Measurements from ENCODE around the gene DDX10.

Gene DDX10

DNA sequence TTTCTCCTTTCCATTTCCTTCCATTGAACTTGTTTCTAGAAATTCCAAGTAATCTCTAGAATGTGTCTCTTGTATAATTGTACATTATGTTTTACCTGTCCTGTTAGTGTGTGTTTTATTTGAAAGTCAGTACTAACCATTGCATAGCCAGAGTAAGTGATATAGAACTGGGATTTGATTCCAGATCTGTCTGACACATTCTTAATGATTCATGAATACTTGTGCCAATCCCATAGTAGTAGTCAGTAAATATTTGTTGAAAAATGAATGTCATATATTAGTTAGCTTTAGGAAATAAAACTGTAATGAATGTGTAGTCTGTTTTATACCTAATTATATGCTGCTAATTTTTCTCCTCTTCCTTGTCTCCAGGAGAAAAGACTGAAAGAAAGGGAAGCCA, 186.9 kb downstream of the DDX10 start:
- Histone ChIP-seq H3K79me2 (ENCODE audit: control insufficient read depth, insufficient read depth, low read length, unreplicated experiment) (no peaks in the 10 kb centered on the region), H3K4me3 (ENCODE audit: low read depth, low read length) (no peak overlapping the region)

DNA sequence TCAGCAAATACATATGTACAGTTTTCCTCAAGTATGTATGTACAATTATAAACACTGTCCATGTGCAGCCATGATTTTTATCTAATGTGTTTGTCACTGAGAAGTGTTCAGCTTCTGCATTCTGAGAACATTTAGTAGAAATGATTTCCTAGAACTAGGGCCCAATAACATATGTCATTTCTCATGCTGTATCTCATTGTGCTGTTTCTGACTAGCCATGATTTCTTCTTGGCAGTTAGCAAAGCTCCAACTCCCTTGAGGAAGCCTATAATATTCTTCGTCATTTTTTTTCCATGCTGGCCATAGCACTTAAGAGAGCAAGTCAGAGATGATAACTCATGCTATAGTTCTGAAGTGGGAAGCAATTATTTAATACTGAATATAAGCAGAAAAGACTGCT, 187.8 kb downstream of the DDX10 start:
- Histone ChIP-seq H3K79me2 (ENCODE audit: control insufficient read depth, insufficient read depth, low read length, unreplicated experiment) (no peaks in the 10 kb centered on the region), H2AFZ (ENCODE audit: low read length, unreplicated experiment) (no peak overlapping the region), H3K27ac (ENCODE audit: low read depth, low read length) (no peak overlapping the region), H3K36me3 (ENCODE audit: insufficient read depth, low read length) (no peaks in the 10 kb centered on the region), H3K4me1 (ENCODE audit: control insufficient read depth, insufficient read depth, low read length, unreplicated experiment) (peaks cover 10% of the 10 kb centered on the region), H3K4me3 (ENCODE audit: low read depth, low read length) (no peak overlapping the region), H3K27me3 (ENCODE audit: insufficient read depth, low read length) (no peaks in the 10 kb centered on the region)

More for the DNA sequence above, 186.9 kb downstream of the DDX10 start:
- Histone ChIP-seq H3K27ac (ENCODE audit: low read depth, low read length) (no peak overlapping the region), H3K4me1 (ENCODE audit: control insufficient read depth, insufficient read depth, low read length, unreplicated experiment) (peaks cover 10% of the 10 kb centered on the region), H3K36me3 (ENCODE audit: insufficient read depth, low read length) (no peaks in the 10 kb centered on the region), H3K27me3 (ENCODE audit: insufficient read depth, low read length) (no peaks in the 10 kb centered on the region), H2AFZ (ENCODE audit: low read length, unreplicated experiment) (no peak overlapping the region)

GRCh38 chr11:108853151-108853550, 188.3 kb downstream of the DDX10 start:
- no peak overlapping the region for H3K4me3 ChIP-seq (ENCODE audit: low read depth, low read length)
- no peak overlapping the region for H3K27ac ChIP-seq (ENCODE audit: low read depth, low read length)

DNA sequence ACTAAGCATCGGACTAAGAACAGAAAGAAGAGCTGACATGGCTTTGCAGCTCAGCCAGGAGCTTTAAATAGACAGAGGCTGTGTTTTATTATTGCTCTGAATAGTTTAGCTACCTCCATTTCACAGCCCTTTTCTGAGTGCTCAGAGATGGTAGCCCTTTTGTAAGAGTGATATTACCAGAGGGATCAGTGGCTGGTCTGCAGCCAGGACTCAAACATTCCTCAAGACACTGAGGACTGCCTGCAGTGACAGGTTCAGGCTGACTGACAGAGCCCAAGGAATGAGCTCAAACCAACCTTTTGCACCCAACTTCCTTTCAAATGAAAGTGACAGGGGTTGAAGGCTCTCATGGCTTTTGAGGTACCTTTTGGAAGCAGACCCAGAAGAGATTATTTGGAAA, 189.0 kb downstream of the DDX10 start:
- Histone ChIP-seq H3K79me2 (ENCODE audit: control insufficient read depth, insufficient read depth, low read length, unreplicated experiment) (no peaks in the 10 kb centered on the region), H3K27me3 (ENCODE audit: insufficient read depth, low read length) (no peaks in the 10 kb centered on the region), H2AFZ (ENCODE audit: low read length, unreplicated experiment) (no peak overlapping the region), H3K36me3 (ENCODE audit: insufficient read depth, low read length) (no peaks in the 10 kb centered on the region), H3K4me1 (ENCODE audit: control insufficient read depth, insufficient read depth, low read length, unreplicated experiment) (peaks cover 10% of the 10 kb centered on the region), H3K27ac (ENCODE audit: low read depth, low read length) (peak overlapping the region; percentile 7; the same call in 1 of the 2 replicates), H3K4me3 (ENCODE audit: low read depth, low read length) (peak overlapping the region; percentile 71)

More at GRCh38 chr11:108853151-108853550, 188.3 kb downstream of the DDX10 start:
- H3K36me3 ChIP-seq (ENCODE audit: insufficient read depth, low read length), result no peaks in the 10 kb centered on the region
- no peaks in the 10 kb centered on the region for H3K79me2 ChIP-seq (ENCODE audit: control insufficient read depth, insufficient read depth, low read length, unreplicated experiment)
- H3K4me1 ChIP-seq (ENCODE audit: control insufficient read depth, insufficient read depth, low read length, unreplicated experiment), result peaks cover 10% of the 10 kb centered on the region
- H2AFZ ChIP-seq (ENCODE audit: low read length, unreplicated experiment), result no peak overlapping the region
- no peaks in the 10 kb centered on the region for H3K27me3 ChIP-seq (ENCODE audit: insufficient read depth, low read length)

DNA sequence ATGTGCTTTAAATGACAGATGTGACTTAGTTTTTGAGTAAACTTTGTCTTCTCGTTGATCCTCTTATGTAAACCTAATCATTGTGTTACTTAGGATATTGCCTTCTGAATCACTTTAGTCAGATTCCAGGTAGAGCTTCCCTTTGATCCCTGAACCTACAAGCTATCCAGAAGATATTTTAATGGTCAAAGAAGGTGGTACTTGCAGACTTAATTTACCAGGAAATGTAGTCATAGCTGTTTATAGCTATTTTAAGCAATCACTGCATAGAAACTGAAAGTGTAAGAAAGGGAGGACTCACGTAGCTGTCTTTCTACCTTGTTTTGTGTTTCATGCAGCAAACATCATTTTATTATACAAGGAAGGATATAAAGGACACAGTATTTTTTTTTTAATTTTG, 189.5 kb downstream of the DDX10 start:
- no peak overlapping the region for H2AFZ ChIP-seq (ENCODE audit: low read length, unreplicated experiment)
- H3K27me3 ChIP-seq (ENCODE audit: insufficient read depth, low read length), result no peaks in the 10 kb centered on the region
- no peaks in the 10 kb centered on the region for H3K79me2 ChIP-seq (ENCODE audit: control insufficient read depth, insufficient read depth, low read length, unreplicated experiment)
- H3K36me3 ChIP-seq (ENCODE audit: insufficient read depth, low read length), result no peaks in the 10 kb centered on the region
- H3K4me1 ChIP-seq (ENCODE audit: control insufficient read depth, insufficient read depth, low read length, unreplicated experiment), result peaks cover 10% of the 10 kb centered on the region
- peak overlapping the region; percentile 71 for H3K4me3 ChIP-seq (ENCODE audit: low read depth, low read length)
- peak overlapping the region; percentile 7; the same call in 1 of the 2 replicates for H3K27ac ChIP-seq (ENCODE audit: low read depth, low read length)

GRCh38 chr11:108857382-108857781, 192.5 kb downstream of the DDX10 start:
- Histone ChIP-seq H2AFZ (ENCODE audit: low read length, unreplicated experiment) (no peak overlapping the region), H3K27me3 (ENCODE audit: insufficient read depth, low read length) (no peaks in the 10 kb centered on the region), H3K4me1 (ENCODE audit: control insufficient read depth, insufficient read depth, low read length, unreplicated experiment) (peaks cover 10% of the 10 kb centered on the region)

DNA sequence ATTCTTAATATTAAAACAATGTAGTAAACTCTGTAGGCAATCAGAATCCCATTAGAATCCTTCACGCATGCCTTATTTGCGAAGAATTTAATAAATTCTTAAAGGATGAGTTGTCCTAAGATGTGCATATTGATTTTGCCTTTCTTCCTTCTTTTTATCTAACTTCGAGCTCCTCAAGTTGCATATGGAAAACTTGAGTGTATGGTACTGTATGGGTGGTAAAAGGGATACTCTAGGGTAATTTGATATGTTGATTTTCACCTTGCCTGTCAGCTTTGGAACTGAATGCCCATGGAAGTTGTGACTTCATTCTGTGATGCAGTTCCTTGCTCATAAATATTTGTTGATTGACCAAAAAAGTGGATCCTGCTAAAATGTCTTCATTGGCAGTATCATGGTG, 193.8 kb downstream of the DDX10 start:
- Histone ChIP-seq H3K27ac (ENCODE audit: low read depth, low read length) (no peak overlapping the region), H3K4me1 (ENCODE audit: control insufficient read depth, insufficient read depth, low read length, unreplicated experiment) (peaks cover 8% of the 10 kb centered on the region), H3K36me3 (ENCODE audit: insufficient read depth, low read length) (no peaks in the 10 kb centered on the region), H2AFZ (ENCODE audit: low read length, unreplicated experiment) (no peak overlapping the region), H3K27me3 (ENCODE audit: insufficient read depth, low read length) (no peaks in the 10 kb centered on the region), H3K79me2 (ENCODE audit: control insufficient read depth, insufficient read depth, low read length, unreplicated experiment) (no peaks in the 10 kb centered on the region), H3K4me3 (ENCODE audit: low read depth, low read length) (no peak overlapping the region)

More at GRCh38 chr11:108857382-108857781, 192.5 kb downstream of the DDX10 start:
- Histone ChIP-seq H3K27ac (ENCODE audit: low read depth, low read length) (no peak overlapping the region), H3K79me2 (ENCODE audit: control insufficient read depth, insufficient read depth, low read length, unreplicated experiment) (no peaks in the 10 kb centered on the region), H3K4me3 (ENCODE audit: low read depth, low read length) (no peak overlapping the region), H3K36me3 (ENCODE audit: insufficient read depth, low read length) (no peaks in the 10 kb centered on the region)

GRCh38 chr11:108859510-108859909, 194.6 kb downstream of the DDX10 start:
- Histone ChIP-seq H3K27me3 (ENCODE audit: insufficient read depth, low read length) (no peaks in the 10 kb centered on the region), H3K4me1 (ENCODE audit: control insufficient read depth, insufficient read depth, low read length, unreplicated experiment) (no peaks in the 10 kb centered on the region), H3K79me2 (ENCODE audit: control insufficient read depth, insufficient read depth, low read length, unreplicated experiment) (no peaks in the 10 kb centered on the region)

GRCh38 chr11:108863528-108863927, 198.7 kb downstream of the DDX10 start:
- H3K36me3 ChIP-seq (ENCODE audit: insufficient read depth, low read length), result no peaks in the 10 kb centered on the region
- H3K27ac ChIP-seq (ENCODE audit: low read depth, low read length), result no peak overlapping the region
- H3K4me1 ChIP-seq (ENCODE audit: control insufficient read depth, insufficient read depth, low read length, unreplicated experiment), result peaks cover 7% of the 10 kb centered on the region
- H2AFZ ChIP-seq (ENCODE audit: low read length, unreplicated experiment), result no peak overlapping the region
- H3K27me3 ChIP-seq (ENCODE audit: insufficient read depth, low read length), result no peaks in the 10 kb centered on the region
- no peak overlapping the region for H3K4me3 ChIP-seq (ENCODE audit: low read depth, low read length)
- peaks cover 4% of the 10 kb centered on the region for H3K79me2 ChIP-seq (ENCODE audit: control insufficient read depth, insufficient read depth, low read length, unreplicated experiment)

More at GRCh38 chr11:108859510-108859909, 194.6 kb downstream of the DDX10 start:
- no peak overlapping the region for H3K27ac ChIP-seq (ENCODE audit: low read depth, low read length)
- H2AFZ ChIP-seq (ENCODE audit: low read length, unreplicated experiment), result no peak overlapping the region
- no peak overlapping the region for H3K4me3 ChIP-seq (ENCODE audit: low read depth, low read length)
- no peaks in the 10 kb centered on the region for H3K36me3 ChIP-seq (ENCODE audit: insufficient read depth, low read length)

GRCh38 chr11:108865406-108865805, 200.5 kb downstream of the DDX10 start:
- Histone ChIP-seq H3K4me1 (ENCODE audit: control insufficient read depth, insufficient read depth, low read length, unreplicated experiment) (peaks cover 22% of the 10 kb centered on the region), H3K36me3 (ENCODE audit: insufficient read depth, low read length) (no peaks in the 10 kb centered on the region), H3K79me2 (ENCODE audit: control insufficient read depth, insufficient read depth, low read length, unreplicated experiment) (peaks cover 4% of the 10 kb centered on the region), H3K27me3 (ENCODE audit: insufficient read depth, low read length) (no peaks in the 10 kb centered on the region), H3K27ac (ENCODE audit: low read depth, low read length) (no peak overlapping the region), H2AFZ (ENCODE audit: low read length, unreplicated experiment) (no peak overlapping the region), H3K4me3 (ENCODE audit: low read depth, low read length) (no peak overlapping the region)

DNA sequence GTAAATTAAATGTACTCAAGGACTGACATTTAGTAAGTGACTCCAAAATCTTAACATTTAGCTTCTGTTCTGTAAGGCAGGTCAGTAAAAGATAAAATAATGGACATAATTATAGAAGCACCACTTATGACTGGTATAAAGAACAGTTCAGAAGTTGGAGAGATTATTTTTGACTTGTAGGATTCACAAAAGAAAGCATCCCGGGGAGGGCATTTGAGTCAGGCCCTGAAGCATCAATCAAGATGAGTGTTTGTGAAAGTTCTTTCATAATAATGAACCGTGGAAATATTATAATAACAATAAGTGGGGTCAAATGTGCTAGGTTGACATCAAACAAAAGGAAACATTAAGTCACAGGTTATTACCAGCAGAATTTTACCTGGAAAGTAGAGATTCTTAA, 201.9 kb downstream of the DDX10 start:
- H2AFZ ChIP-seq (ENCODE audit: low read length, unreplicated experiment), result no peak overlapping the region
- no peaks in the 10 kb centered on the region for H3K36me3 ChIP-seq (ENCODE audit: insufficient read depth, low read length)
- H3K27ac ChIP-seq (ENCODE audit: low read depth, low read length), result no peak overlapping the region
- H3K4me1 ChIP-seq (ENCODE audit: control insufficient read depth, insufficient read depth, low read length, unreplicated experiment), result peaks cover 36% of the 10 kb centered on the region
- no peaks in the 10 kb centered on the region for H3K27me3 ChIP-seq (ENCODE audit: insufficient read depth, low read length)
- H3K4me3 ChIP-seq (ENCODE audit: low read depth, low read length), result no peak overlapping the region
- H3K79me2 ChIP-seq (ENCODE audit: control insufficient read depth, insufficient read depth, low read length, unreplicated experiment), result peaks cover 4% of the 10 kb centered on the region

Data from ACC112 (cell line).